Breast epithelium (tissue), 3 donors: ENCODE results near the gene CNTNAP2.

ENCODE experiments used
- CTCF ChIP-seq, 3 donors: fragments of 450-650 bp; IDR thresholded peaks; one replicate each; pipeline ENCODE4 v1.5.1; 2016 to 2017; ENCODE audit warnings: antibody characterized with exemption in 3 of 3, mild to moderate bottlenecking in 3 of 3, moderate library complexity in 3 of 3
- POLR2A ChIP-seq: fragments of 450-650 bp; IDR thresholded peaks from one replicate; pipeline ENCODE4 v1.6.1; 2016; ENCODE audit warnings: antibody characterized with exemption, mild to moderate bottlenecking, moderate library complexity

DNA sequence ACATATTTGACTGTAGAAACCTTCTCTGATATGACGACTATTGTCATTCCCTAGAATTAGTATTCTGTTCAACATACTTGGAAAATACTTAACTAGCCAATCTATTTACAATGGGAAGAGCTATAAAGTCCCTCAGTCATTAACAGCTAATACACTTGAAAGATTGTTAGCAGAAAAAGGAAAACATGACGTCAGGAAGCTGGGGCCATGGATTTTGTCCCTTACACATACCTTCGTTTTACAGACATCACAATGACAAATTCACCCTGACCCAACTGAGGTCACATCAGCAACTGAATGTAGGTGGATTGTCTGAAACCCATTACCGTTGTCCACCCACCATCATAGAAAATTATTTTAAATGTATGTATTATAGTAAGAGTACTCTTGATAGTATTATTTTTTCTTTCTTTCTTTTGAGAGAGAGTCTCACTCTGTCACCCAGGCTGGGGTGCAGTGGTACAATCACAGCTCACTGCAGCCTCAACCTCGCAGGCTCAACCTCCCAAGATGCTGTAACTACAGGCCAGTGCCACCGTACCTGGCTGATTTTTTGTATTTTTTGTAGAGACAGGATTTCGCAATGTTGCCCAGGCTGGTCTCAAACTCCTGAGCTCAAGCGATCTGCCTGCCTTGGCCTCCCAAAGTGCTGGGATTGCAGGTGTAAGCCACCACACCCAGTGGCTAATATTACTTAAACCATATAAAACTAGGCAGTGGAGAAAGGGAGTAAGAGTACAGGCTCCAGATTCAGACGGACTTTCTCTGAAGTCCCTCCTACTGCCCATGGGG is 1977.0 kb downstream of the CNTNAP2 start:
- no peak for TF ChIP-seq CTCF (IDR thresholded peaks at IDR 0.05)
- no peak for TF ChIP-seq POLR2A
